Skeletal muscle tissue (tissue), 4 donors: Measurements from ENCODE around the gene ANKRD28. TPM values are rescaled to one million over a fixed set of nuclear protein-coding genes. Genes with fewer than 3 reads are reported as not detected.

Experiments used
- H3K27ac ChIP-seq: one replicate; pipeline ENCODE4 v1.7.0; 2013; ENCODE audit warnings: mild to moderate bottlenecking, low read depth, low read length, inconsistent platforms
- H3K27me3 ChIP-seq, 3 donors: one replicate each; pipeline ENCODE4 v1.7.0; 2013; ENCODE audit warnings: low read length in 3 of 3; ENCODE audit not compliant: control insufficient read depth in 3 of 3, insufficient read depth in 3 of 3
- H3K36me3 ChIP-seq, 3 donors: one replicate each; pipeline ENCODE4 v1.7.0; 2013; ENCODE audit warnings: low read length in 3 of 3; ENCODE audit not compliant: control insufficient read depth in 3 of 3, insufficient read depth in 3 of 3
- H3K4me1 ChIP-seq, 3 donors: one replicate each; pipeline ENCODE4 v1.7.0; 2013; ENCODE audit warnings: low read length in 3 of 3, mild to moderate bottlenecking in 3 of 3; ENCODE audit not compliant: control insufficient read depth in 3 of 3, insufficient read depth in 3 of 3
- H3K4me3 ChIP-seq, 3 donors: one replicate each; pipeline ENCODE4 v1.7.0; 2013; ENCODE audit warnings: low read length in 3 of 3
- H3K9ac ChIP-seq, 3 donors: one replicate each; pipeline ENCODE4 v1.7.0; 2013; ENCODE audit warnings: low read length in 3 of 3, mild to moderate bottlenecking in 3 of 3, moderate library complexity in 2 of 3, low read depth in 1 of 3
- H3K9me3 ChIP-seq, 3 donors: one replicate each; pipeline ENCODE4 v1.7.0; 2013; ENCODE audit warnings: low read length in 3 of 3; ENCODE audit not compliant: control insufficient read depth in 3 of 3
- total RNA-seq: library from RNA; depleted of rRNA; stranded (reverse); fragments of >200 nt; gene quantifications from one replicate; pipeline ENCODE4 v1.2.3, GENCODE V29; 2014
- donor health status: Osteomylitis.

ANKRD28 gene
- total RNA-seq, 1 donor from 2014 or later = 43.8 TPM

DNA sequence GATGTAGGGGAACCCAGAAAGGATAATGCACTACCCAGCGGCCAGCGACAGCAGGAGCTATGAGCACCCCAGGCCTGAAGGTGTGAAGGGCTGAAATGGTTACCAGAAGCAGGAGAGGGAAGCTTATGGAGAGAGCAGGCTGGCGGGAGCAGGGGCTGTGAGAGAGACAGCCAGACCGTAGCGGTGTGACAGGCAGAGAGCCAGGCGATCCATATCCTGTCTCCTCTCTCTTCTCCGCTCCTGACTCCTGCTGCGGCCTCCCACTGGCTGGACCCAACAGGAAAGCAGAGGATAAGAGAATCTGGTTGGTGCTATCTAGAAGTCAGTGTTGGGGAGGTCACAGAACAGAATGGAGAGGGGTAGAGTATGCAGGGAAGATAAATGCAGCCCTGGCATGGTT, 146.4 kb downstream of the ANKRD28 start:
- Histone ChIP-seq H3K27ac (no peak overlapping the region), H3K9ac (no peak overlapping the region), H3K4me1 (peaks cover 16 to 22% (median 20%) of the 10 kb centered on the region in 3 donors), H3K4me3 (no peak overlapping the region), H3K9me3 (peaks cover 0 to 5% (median 3%) of the 10 kb centered on the region in 3 donors), H3K36me3 (no peaks in the 10 kb centered on the region), H3K27me3 (no peaks in the 10 kb centered on the region)

GRCh38 chr3:15649858-15650257, 147.9 kb downstream of the ANKRD28 start:
- Histone ChIP-seq H3K9ac (no peak overlapping the region), H3K36me3 (no peaks in the 10 kb centered on the region), H3K4me3 (no peak overlapping the region), H3K27me3 (no peaks in the 10 kb centered on the region), H3K9me3 (no peaks in the 10 kb centered on the region), H3K4me1 (peaks cover 30 to 31% (median 30%) of the 10 kb centered on the region in 3 donors), H3K27ac (no peak overlapping the region)

GRCh38 chr3:15649341-15649740, 148.4 kb downstream of the ANKRD28 start:
- peaks cover 30 to 31% (median 31%) of the 10 kb centered on the region in 3 donors for H3K4me1 ChIP-seq
- H3K4me3 ChIP-seq = no peak overlapping the region
- no peaks in the 10 kb centered on the region for H3K27me3 ChIP-seq
- peaks cover 0 to 4% (median 3%) of the 10 kb centered on the region in 3 donors for H3K36me3 ChIP-seq
- H3K9ac ChIP-seq = no peak overlapping the region
- H3K9me3 ChIP-seq = no peaks in the 10 kb centered on the region
- no peak overlapping the region for H3K27ac ChIP-seq

DNA sequence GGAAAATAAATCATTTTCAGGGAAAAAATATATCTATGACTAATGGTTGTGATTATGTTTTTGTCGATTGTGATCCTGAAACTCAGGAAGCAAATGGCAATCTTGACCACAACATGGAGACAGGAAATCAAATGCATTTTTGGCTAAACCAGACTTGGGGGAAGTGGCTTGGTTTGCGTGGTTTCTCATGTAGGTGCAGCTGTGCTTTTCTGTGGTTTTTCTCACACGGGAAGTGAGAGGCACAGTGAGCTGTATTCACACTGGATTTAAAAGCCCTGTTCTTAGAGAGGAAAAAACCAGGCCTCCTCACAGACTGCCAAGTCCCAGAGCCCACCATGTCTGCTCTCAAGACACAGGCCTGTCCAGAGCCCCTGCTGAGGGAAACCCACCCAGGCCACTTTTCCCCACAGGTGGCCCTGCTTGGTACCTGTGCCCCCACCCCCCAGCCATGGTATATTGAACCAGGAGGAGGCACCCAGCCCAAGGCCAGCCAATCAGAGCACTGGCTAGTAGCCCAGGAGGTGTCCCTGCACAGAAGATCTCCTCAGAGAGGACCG, 150.1 kb downstream of the ANKRD28 start:
- Histone ChIP-seq H3K4me3 (peak overlapping the region in 2 of 3 donors; percentile 10 to 36), H3K9ac (peak overlapping the region; percentile 10 to 66 (median 40)), H3K4me1 (peaks cover 30 to 31% (median 31%) of the 10 kb centered on the region in 3 donors), H3K27me3 (no peaks in the 10 kb centered on the region), H3K36me3 (peaks cover 0 to 5% (median 4%) of the 10 kb centered on the region in 3 donors), H3K27ac (peak overlapping the region; percentile 72), H3K9me3 (no peaks in the 10 kb centered on the region)

- Histone ChIP-seq H3K36me3 (peaks cover 0 to 7% (median 5%) of the 10 kb centered on the region in 3 donors), H3K9me3 (no peaks in the 10 kb centered on the region), H3K27me3 (no peaks in the 10 kb centered on the region), H3K4me3 (peak overlapping the region in 1 of 3 donors; percentile 10), H3K9ac (peak overlapping the region in 2 of 3 donors; percentile 27 to 66), H3K4me1 (peaks cover 30 to 31% (median 31%) of the 10 kb centered on the region in 3 donors), H3K27ac (peak overlapping the region; percentile 72)
Measured at GRCh38 chr3:15646851-15647511, 150.8 kb downstream of the ANKRD28 start.

GRCh38 chr3:15645740-15646501, 151.9 kb downstream of the ANKRD28 start:
- Histone ChIP-seq H3K4me1 (peaks cover 37 to 41% (median 37%) of the 10 kb centered on the region in 3 donors), H3K9ac (peak overlapping the region in 2 of 3 donors; percentile 24 to 66), H3K27me3 (no peaks in the 10 kb centered on the region), H3K9me3 (no peaks in the 10 kb centered on the region), H3K27ac (peak overlapping the region; percentile 87), H3K4me3 (peak overlapping the region in 2 of 3 donors; percentile 15 to 40), H3K36me3 (peaks cover 0 to 7% (median 5%) of the 10 kb centered on the region in 3 donors)

DNA sequence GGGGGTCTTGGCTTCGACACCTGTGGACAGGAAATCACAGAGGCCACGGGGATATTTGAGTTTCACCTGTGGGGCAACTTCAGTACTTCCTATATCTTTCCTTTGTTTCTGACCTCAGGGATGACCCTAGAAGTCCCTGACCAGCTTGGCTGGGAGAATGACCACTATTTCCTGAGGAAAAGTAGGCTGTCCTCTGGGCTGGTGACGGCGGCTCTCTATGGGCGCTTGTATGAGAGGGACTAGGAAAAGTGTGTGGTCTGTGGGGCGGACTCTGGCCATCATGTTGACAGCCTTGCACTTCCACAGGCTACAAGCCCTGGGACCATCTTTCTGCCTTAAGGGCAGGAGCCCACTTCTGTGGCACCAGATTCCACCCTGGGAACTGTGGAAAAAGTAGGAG, 152.5 kb downstream of the ANKRD28 start:
- peak overlapping the region; percentile 87 for H3K27ac ChIP-seq
- H3K9ac ChIP-seq = peak overlapping the region in 2 of 3 donors; percentile 24 to 46
- H3K9me3 ChIP-seq = no peaks in the 10 kb centered on the region
- no peak overlapping the region for H3K4me3 ChIP-seq
- H3K27me3 ChIP-seq = no peaks in the 10 kb centered on the region
- peaks cover 38 to 43% (median 39%) of the 10 kb centered on the region in 3 donors for H3K4me1 ChIP-seq
- H3K36me3 ChIP-seq = peaks cover 0 to 7% (median 5%) of the 10 kb centered on the region in 3 donors

DNA sequence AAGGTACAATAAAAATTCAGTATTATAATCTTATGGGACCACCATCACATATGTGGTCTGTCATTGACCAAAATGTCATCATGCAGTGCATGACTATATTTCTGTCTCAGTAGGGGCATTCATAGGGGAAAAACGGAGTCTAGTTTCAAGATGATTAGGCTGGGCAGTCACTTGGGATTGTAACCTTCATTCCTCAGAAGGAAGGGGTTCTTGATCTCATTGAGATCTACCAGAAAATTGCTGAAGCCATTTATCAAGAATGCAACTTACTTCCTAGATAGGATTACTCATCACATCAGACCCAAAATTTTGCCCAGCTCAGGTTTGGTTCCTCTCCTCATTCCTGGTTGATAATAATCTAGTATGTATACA, 158.9 kb downstream of the ANKRD28 start:
- Histone ChIP-seq H3K27ac (peak overlapping the region; percentile 90), H3K27me3 (no peaks in the 10 kb centered on the region), H3K9ac (no peak overlapping the region), H3K36me3 (peaks cover 0 to 3% (median 0%) of the 10 kb centered on the region in 3 donors), H3K9me3 (no peaks in the 10 kb centered on the region), H3K4me3 (no peak overlapping the region), H3K4me1 (peaks cover 51 to 60% (median 60%) of the 10 kb centered on the region in 3 donors)

- Histone ChIP-seq H3K36me3 (peaks cover 0 to 3% (median 0%) of the 10 kb centered on the region in 3 donors), H3K27ac (peak overlapping the region; percentile 90), H3K4me1 (peaks cover 55 to 65% (median 62%) of the 10 kb centered on the region in 3 donors)
Measured at GRCh38 chr3:15638193-15638890, 159.4 kb downstream of the ANKRD28 start.

More at GRCh38 chr3:15638193-15638890, 159.4 kb downstream of the ANKRD28 start:
- peak overlapping the region in 1 of 3 donors; percentile 7 for H3K4me3 ChIP-seq
- H3K9ac ChIP-seq = peak overlapping the region in 1 of 3 donors; percentile 42
- no peaks in the 10 kb centered on the region for H3K27me3 ChIP-seq
- H3K9me3 ChIP-seq = no peaks in the 10 kb centered on the region
